Keratinocyte (primary cell): ENCODE data around the gene ZNF503.

Experiments
- CTCF ChIP-seq, 3 experiments: IDR thresholded peaks in 1 of 3; conservative IDR thresholded peaks in 1 of 3; optimal IDR thresholded peaks in 1 of 3; 2 replicates in 2 of 3; 3 replicates in 1 of 3; pipeline versions ENCODE3 to v1.5.1; 2011; ENCODE audit warnings: low read length in 3 of 3, mild to moderate bottlenecking in 3 of 3, moderate library complexity in 2 of 3, control low read depth in 1 of 3, inconsistent platforms in 1 of 3; ENCODE audit not compliant: insufficient read depth in 2 of 3; ENCODE audit errors: extremely low read depth in 1 of 3
- EZH2 ChIP-seq: IDR thresholded peaks from one replicate; pipeline ENCODE4 v1.6.1; 2012; ENCODE audit warnings: inconsistent platforms, mild to moderate bottlenecking, low read length, moderate library complexity

GRCh38 chr10:75426880-75427279 lies 25.3 kb upstream of the ZNF503 start:
- TF ChIP-seq CTCF (optimal IDR thresholded peaks at IDR 0.05 in 1 of 3, IDR thresholded peaks at IDR 0.05 in 1 of 3, conservative IDR thresholded peaks at IDR 0.05 in 1 of 3; ENCODE audit: extremely low read depth in 1 of 3, insufficient read depth in 2 of 3, low read length in 3 of 3) (no peak), EZH2 (no peak)
